Measurements from ENCODE around the gene XRCC2.
"Not testable (repeated sequence)": the region's sequence is repeated elsewhere in the genome, so short reads cannot be mapped to it uniquely, and the experiment has no call there.

The XRCC2 gene

DNA sequence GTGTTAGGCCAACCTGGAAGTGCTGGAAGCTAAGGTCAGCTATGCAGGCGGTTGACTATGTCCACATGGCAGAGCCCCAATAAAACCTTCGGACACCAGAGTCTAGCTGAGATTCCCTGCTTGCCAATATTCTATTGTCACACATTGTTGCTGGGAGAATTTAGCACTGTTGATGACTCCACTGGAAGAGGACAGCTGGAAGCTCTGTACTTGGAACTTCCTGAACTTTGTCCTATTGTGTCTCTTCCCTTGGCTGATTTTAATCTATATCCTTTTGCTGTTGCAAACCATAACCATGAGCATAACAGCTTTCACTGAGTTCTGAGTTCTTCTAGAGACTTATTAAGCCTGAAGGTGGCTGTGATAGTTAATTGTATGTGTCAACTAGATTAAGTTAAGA is 12.0 kb downstream of the XRCC2 start:
- no peak overlapping the region for H3K4me3 ChIP-seq (replicated peaks in 1 of 2; ENCODE audit: low read depth in 2 of 2, low read length in 2 of 2)
- DNase-seq (ENCODE audit: low read depth in 2 of 2): peak; percentile 5 to 17
- TF ChIP-seq, protein P1, sequence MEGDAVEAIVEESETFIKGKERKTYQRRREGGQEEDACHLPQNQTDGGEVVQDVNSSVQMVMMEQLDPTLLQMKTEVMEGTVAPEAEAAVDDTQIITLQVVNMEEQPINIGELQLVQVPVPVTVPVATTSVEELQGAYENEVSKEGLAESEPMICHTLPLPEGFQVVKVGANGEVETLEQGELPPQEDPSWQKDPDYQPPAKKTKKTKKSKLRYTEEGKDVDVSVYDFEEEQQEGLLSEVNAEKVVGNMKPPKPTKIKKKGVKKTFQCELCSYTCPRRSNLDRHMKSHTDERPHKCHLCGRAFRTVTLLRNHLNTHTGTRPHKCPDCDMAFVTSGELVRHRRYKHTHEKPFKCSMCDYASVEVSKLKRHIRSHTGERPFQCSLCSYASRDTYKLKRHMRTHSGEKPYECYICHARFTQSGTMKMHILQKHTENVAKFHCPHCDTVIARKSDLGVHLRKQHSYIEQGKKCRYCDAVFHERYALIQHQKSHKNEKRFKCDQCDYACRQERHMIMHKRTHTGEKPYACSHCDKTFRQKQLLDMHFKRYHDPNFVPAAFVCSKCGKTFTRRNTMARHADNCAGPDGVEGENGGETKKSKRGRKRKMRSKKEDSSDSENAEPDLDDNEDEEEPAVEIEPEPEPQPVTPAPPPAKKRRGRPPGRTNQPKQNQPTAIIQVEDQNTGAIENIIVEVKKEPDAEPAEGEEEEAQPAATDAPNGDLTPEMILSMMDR (IDR thresholded peaks at IDR 0.05; ENCODE audit: low read depth, low read length): no peak

GRCh38 chr7:152663148-152663740 is 12.7 kb downstream of the XRCC2 start:
- H3K4me3 ChIP-seq (replicated peaks in 1 of 2; ENCODE audit: low read depth in 2 of 2, low read length in 2 of 2): no peak overlapping the region

GRCh38 chr7:152661479-152661878 is 14.5 kb downstream of the XRCC2 start:
- no peak for DNase-seq (ENCODE audit: low read depth in 2 of 2)
- TF ChIP-seq, protein P1 (IDR thresholded peaks at IDR 0.05; ENCODE audit: low read depth, low read length): no peak
- H3K4me3 ChIP-seq (replicated peaks in 1 of 2; ENCODE audit: low read depth in 2 of 2, low read length in 2 of 2): no peak overlapping the region

More at GRCh38 chr7:152663148-152663740, 12.7 kb downstream of the XRCC2 start:
- DNase-seq (ENCODE audit: low read depth in 2 of 2): peak in 1 of 2 donors; percentile 67
- TF ChIP-seq, protein P1 (IDR thresholded peaks at IDR 0.05; ENCODE audit: low read depth, low read length): no peak

GRCh38 chr7:152660021-152660420 is 15.9 kb downstream of the XRCC2 start:
- no peak overlapping the region for H3K4me3 ChIP-seq (replicated peaks in 1 of 2; ENCODE audit: low read depth in 2 of 2, low read length in 2 of 2)
- TF ChIP-seq, protein P1 (IDR thresholded peaks at IDR 0.05; ENCODE audit: low read depth, low read length): no peak
- DNase-seq (ENCODE audit: low read depth in 2 of 2): no peak

DNA sequence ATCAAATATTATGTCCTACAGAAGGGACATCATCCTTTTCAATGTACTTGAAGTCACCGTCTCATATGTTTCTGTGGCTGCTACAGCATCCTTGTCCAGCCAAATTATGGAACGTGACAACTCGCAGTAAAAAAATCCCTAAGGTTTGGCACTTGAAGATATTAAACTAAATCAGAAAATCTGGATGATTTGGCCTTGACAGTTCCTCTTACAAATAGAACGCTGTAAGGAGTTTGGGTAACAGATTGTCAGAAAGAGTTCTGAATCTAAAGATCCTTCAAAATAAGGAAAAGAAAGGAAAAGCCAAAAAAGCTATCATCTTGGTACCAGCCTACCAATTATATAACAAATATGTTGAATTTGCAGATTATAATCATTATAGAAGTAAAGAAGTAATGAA is 21.0 kb downstream of the XRCC2 start:
- TF ChIP-seq, protein P1 (IDR thresholded peaks at IDR 0.05; ENCODE audit: low read depth, low read length): no peak
- DNase-seq (ENCODE audit: low read depth in 2 of 2): no peak
- no peak overlapping the region for H3K4me3 ChIP-seq (replicated peaks in 1 of 2; ENCODE audit: low read depth in 2 of 2, low read length in 2 of 2)

DNA sequence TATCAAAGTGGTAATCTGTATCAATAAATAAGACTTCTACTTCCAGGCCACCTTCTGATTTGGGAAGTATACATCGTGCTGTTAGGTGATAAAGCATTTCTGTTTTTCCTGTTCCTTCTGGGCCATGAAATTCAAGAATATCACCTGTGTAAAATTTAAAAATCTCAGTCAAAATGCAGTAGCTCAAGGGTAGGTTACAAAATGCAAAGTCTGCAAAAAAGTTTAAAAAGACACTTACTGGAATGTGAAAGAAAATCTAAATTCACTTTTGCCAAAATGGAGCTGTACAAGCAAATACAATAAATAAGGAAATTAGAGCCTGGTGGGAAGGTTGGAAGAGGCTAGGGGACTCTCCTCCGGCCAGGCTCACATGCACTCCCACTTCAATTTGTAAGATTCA is 26.7 kb downstream of the XRCC2 start:
- DNase-seq (ENCODE audit: low read depth in 2 of 2): no peak
- TF ChIP-seq, protein P1 (IDR thresholded peaks at IDR 0.05; ENCODE audit: low read depth, low read length): no peak
- H3K4me3 ChIP-seq (replicated peaks in 1 of 2; ENCODE audit: low read depth in 2 of 2, low read length in 2 of 2): no peak overlapping the region

DNA sequence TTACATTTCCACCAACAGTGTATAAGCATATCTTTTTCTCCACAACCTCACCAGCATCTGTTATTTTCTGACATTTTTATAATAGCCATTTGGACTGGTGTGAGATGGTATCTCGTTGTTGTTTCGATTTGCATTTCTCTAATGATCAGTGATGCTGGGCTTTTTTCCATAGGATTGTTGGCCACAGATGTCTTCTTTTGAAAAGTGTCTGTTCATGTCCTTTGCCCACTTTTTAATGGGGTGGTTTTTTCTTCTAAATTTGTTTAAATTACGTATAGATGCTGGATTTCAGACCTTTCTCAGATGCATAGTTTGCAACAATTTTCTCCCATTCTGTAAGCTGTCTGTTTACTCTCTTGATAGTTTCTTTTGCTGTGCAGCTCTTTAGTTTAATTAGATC is 28.9 kb downstream of the XRCC2 start:
- DNase-seq (ENCODE audit: low read depth in 2 of 2): no peak
- no peak overlapping the region for H3K4me3 ChIP-seq (replicated peaks in 1 of 2; ENCODE audit: low read depth in 2 of 2, low read length in 2 of 2)
- TF ChIP-seq, protein P1 (IDR thresholded peaks at IDR 0.05; ENCODE audit: low read depth, low read length): no peak

DNA sequence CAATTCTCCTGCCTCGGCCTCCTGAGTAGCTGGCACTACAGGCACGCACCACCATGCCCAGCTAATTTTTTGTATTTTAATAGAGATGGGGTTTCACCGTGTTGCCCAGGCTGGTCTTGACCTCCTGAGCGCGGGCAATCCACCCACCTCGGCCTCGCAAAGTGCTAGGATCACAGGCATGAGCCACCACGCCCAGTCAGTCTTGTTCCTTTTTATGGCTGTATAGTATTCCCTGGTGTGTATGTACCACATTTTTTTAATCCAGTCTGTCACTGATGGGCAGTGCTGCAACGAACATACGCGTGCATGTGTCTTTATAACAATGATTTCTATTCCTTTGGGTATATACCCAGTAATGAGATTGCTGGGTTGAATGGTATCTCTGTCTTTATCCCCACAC is 29.4 kb downstream of the XRCC2 start:
- H3K4me3 ChIP-seq (replicated peaks in 1 of 2; ENCODE audit: low read depth in 2 of 2, low read length in 2 of 2); DNase-seq (ENCODE audit: low read depth in 2 of 2): not testable (repeated sequence)
